DND-41 (cell line): ENCODE measurements around the gene MKX.
A peak's percentile ranks its signal among the peaks of the same experiment; 100 is the strongest.

Experiments used
- EZH2 ChIP-seq: IDR thresholded peaks from 3 replicates; pipeline ENCODE4 v1.6.1; 2012; ENCODE audit warnings: borderline replicate concordance, low read depth, mild to moderate bottlenecking, moderate library complexity, low read length, inconsistent platforms; ENCODE audit not compliant: severe bottlenecking
- TF ChIP-seq, protein P1 (sequence below): IDR thresholded peaks from 2 replicates; pipeline ENCODE4 v1.5.1; 2012; ENCODE audit warnings: borderline replicate concordance, low read length, moderate library complexity, mild to moderate bottlenecking; ENCODE audit not compliant: poor library complexity, severe bottlenecking; ENCODE audit errors: extremely low read depth

DNA sequence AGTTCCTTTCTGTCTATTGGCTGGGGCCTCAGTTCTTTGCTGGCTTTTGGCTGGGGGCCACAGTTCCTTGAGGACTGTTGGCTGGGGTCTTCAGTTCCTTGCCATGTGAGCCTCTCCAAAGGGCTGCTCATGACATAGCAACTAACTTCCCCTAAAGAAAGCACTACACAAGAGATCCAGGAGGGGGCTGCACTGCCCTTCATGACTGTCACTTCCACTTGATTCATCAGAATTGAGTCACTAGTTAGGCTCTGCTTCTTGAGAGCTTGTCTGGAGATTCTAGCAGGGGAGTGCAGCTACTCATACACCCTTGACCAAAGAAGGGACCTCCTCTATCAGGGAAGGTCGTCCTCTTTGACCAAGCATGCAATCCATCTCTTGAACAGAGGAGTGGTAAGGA is 38.0 kb upstream of the MKX start:
- TF ChIP-seq, protein P1, sequence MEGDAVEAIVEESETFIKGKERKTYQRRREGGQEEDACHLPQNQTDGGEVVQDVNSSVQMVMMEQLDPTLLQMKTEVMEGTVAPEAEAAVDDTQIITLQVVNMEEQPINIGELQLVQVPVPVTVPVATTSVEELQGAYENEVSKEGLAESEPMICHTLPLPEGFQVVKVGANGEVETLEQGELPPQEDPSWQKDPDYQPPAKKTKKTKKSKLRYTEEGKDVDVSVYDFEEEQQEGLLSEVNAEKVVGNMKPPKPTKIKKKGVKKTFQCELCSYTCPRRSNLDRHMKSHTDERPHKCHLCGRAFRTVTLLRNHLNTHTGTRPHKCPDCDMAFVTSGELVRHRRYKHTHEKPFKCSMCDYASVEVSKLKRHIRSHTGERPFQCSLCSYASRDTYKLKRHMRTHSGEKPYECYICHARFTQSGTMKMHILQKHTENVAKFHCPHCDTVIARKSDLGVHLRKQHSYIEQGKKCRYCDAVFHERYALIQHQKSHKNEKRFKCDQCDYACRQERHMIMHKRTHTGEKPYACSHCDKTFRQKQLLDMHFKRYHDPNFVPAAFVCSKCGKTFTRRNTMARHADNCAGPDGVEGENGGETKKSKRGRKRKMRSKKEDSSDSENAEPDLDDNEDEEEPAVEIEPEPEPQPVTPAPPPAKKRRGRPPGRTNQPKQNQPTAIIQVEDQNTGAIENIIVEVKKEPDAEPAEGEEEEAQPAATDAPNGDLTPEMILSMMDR, result peak; percentile 40
- TF ChIP-seq EZH2, result no peak
